Measurements from ENCODE around the gene LDB2. TPM values are rescaled to one million over a fixed set of nuclear protein-coding genes. Genes with fewer than 3 reads are reported as not detected.
"Not testable (repeated sequence)": the region's sequence is repeated elsewhere in the genome, so short reads cannot be mapped to it uniquely, and the experiment has no call there.

LDB2 gene
- total RNA-seq, 1 experiment from 2014 or later, result not detected

DNA sequence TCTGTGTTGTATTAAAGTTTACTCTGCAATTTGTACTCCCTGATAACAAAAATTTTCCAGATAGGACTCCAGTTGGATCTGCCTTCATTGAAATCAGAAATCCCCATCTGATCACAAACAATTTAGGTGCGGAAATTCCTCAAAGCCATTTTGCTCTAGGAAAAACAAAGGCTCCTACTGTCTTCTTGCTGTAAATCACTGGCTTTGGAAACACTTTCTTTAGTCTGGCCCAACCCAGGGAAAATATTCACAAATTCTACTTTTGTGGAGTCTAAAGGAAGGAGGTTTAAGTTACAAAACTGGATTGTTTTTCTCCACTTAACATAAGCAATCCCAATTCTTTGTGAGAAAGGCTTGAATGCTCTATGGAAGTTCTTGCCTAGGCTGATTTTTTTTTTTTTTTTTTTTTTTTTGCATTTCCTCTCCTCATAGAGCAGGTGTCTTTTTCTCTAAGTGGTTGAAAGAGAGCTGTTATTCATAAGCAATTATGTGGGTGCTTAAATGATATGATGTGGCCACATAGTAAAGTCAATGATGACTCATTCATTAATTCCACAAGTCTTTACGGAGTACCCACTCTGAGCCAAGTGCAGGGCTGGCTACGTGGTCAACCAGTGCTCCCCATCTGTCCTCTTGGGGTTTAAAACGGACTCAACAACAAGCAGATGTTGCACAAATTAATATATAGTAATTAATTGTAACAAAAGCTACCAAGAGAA lies 261.4 kb downstream of the LDB2 start:
- DNase-seq, result no peak
- H3K4me2 ChIP-seq (ENCODE audit: low read depth, low read length, poor library complexity, severe bottlenecking), result no peak overlapping the region
- no peaks in the 10 kb centered on the region for H3K9me2 ChIP-seq (replicated peaks; ENCODE audit: insufficient read depth, low read length)
- no peak overlapping the region for H3K9ac ChIP-seq (ENCODE audit: low read length)
- H3K36me3 ChIP-seq (ENCODE audit: insufficient read depth, low read length), result no peaks in the 10 kb centered on the region
- no peaks in the 10 kb centered on the region for H4K20me1 ChIP-seq (ENCODE audit: insufficient read depth, low read depth, low read length)
- H3K9me3 ChIP-seq (ENCODE audit: low read length), result no peaks in the 10 kb centered on the region
- H3K27ac ChIP-seq (ENCODE audit: low read length), result no peak overlapping the region
- H3K79me2 ChIP-seq (ENCODE audit: low read length), result no peaks in the 10 kb centered on the region
- no peak overlapping the region for H3K4me3 ChIP-seq (ENCODE audit: low read length)
- no peak overlapping the region for H2AFZ ChIP-seq (ENCODE audit: low read length)
- H3K4me1 ChIP-seq (ENCODE audit: low read length), result no peaks in the 10 kb centered on the region
- H3K27me3 ChIP-seq (ENCODE audit: low read length), result no peaks in the 10 kb centered on the region

DNA sequence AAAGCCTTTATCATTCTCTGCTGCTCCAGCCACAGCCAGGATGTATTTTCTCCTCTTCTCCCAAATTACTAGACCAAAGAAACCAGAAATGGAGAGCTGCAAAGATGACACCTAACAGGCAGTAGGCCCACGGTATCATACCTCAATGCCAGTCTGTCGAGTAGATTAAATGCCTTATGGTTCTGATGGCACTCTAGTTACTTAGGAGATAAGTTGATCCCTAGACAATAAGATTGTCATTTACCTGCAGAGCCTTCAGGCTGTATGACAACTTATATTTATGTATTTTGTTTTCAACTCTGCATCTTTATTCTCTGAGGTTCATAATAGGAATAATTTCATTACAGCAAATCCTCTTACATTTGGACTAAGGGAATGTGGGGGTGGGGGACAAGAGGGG lies 262.1 kb downstream of the LDB2 start:
- Histone ChIP-seq H4K20me1 (ENCODE audit: insufficient read depth, low read depth, low read length) (no peaks in the 10 kb centered on the region), H3K36me3 (ENCODE audit: insufficient read depth, low read length) (no peaks in the 10 kb centered on the region), H3K27me3 (ENCODE audit: low read length) (no peaks in the 10 kb centered on the region), H3K9ac (ENCODE audit: low read length) (no peak overlapping the region), H3K4me2 (ENCODE audit: low read depth, low read length, poor library complexity, severe bottlenecking) (no peak overlapping the region), H3K79me2 (ENCODE audit: low read length) (no peaks in the 10 kb centered on the region), H3K9me3 (ENCODE audit: low read length) (no peaks in the 10 kb centered on the region), H3K27ac (ENCODE audit: low read length) (no peak overlapping the region), H3K4me3 (ENCODE audit: low read length) (no peak overlapping the region), H3K9me2 (replicated peaks; ENCODE audit: insufficient read depth, low read length) (no peaks in the 10 kb centered on the region), H2AFZ (ENCODE audit: low read length) (no peak overlapping the region), H3K4me1 (ENCODE audit: low read length) (no peaks in the 10 kb centered on the region)
- no peak for DNase-seq

DNA sequence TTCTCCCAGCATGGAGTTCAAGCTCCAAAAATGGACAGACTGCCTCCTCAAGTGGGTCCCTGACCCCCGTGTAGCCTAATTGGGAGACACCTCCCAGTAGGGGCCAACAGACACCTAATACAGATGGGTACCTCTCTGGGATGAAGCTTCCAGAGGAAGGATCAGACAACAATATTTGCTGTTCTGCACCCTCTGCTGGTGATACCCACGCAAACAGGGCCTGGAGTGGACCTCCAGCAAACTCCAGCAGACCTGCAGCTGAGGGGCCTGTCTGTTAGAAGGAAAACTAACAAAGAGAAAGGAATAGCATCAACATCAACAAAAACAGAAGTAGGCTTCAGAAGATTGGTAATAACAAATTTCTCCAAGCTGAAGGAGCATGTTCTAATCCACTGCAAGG lies 269.2 kb downstream of the LDB2 start:
- H4K20me1 ChIP-seq (ENCODE audit: insufficient read depth, low read depth, low read length); H3K4me1 ChIP-seq (ENCODE audit: low read length); H3K27ac ChIP-seq (ENCODE audit: low read length); H3K9ac ChIP-seq (ENCODE audit: low read length); DNase-seq; H3K9me3 ChIP-seq (ENCODE audit: low read length); H3K9me2 ChIP-seq (replicated peaks; ENCODE audit: insufficient read depth, low read length); H2AFZ ChIP-seq (ENCODE audit: low read length); H3K27me3 ChIP-seq (ENCODE audit: low read length); H3K79me2 ChIP-seq (ENCODE audit: low read length); H3K4me2 ChIP-seq (ENCODE audit: low read depth, low read length, poor library complexity, severe bottlenecking); H3K4me3 ChIP-seq (ENCODE audit: low read length); H3K36me3 ChIP-seq (ENCODE audit: insufficient read depth, low read length): not testable (repeated sequence)

DNA sequence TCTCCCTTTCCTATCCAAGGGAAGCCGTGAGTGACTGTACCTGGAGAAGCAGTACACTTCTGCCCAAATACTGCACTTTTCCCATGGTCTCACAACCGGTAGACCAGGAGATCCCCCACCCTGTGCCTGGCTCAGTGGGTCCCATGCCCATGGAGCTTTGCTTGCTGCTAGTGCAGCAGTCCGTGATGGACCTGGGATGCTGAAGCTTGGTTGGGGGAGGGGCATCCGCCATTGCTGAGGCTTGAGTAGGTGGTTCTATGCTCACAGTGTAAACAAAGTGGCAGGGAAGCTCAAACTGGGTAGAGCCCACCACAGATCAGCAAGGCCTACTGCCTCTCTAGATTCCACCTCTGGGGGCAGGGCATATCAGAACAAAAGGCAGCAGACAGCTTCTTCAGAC lies 269.6 kb downstream of the LDB2 start:
- not testable (repeated sequence) for H4K20me1 ChIP-seq (ENCODE audit: insufficient read depth, low read depth, low read length); DNase-seq; H3K36me3 ChIP-seq (ENCODE audit: insufficient read depth, low read length)

DNA sequence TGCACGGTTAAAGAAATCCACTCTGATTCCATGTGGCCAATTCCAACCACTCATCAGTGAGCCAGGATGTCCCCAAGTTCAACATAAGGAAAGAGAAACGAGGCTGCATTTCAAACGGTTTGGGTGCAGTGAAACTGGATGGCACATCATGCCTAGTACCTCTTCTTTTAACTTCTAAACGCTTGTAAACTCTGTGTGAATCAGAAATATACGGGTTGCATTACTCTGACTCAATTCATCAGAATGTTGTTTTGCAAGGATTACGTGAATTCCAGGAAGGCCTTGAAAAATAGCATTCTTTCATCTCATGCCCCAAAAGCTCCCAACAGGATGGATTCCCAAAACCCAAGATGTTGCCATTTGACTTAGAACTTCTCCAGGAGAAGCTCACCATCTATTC lies 270.4 kb downstream of the LDB2 start:
- no peak for DNase-seq
- no peak overlapping the region for H3K4me3 ChIP-seq (ENCODE audit: low read length)
- H3K79me2 ChIP-seq (ENCODE audit: low read length), result no peaks in the 10 kb centered on the region
- H2AFZ ChIP-seq (ENCODE audit: low read length), result no peak overlapping the region
- H3K36me3 ChIP-seq (ENCODE audit: insufficient read depth, low read length), result no peaks in the 10 kb centered on the region
- H3K4me1 ChIP-seq (ENCODE audit: low read length), result no peaks in the 10 kb centered on the region
- no peaks in the 10 kb centered on the region for H4K20me1 ChIP-seq (ENCODE audit: insufficient read depth, low read depth, low read length)
- H3K27ac ChIP-seq (ENCODE audit: low read length), result no peak overlapping the region
- H3K9me3 ChIP-seq (ENCODE audit: low read length), result no peaks in the 10 kb centered on the region
- H3K4me2 ChIP-seq (ENCODE audit: low read depth, low read length, poor library complexity, severe bottlenecking), result no peak overlapping the region
- no peak overlapping the region for H3K9ac ChIP-seq (ENCODE audit: low read length)
- H3K27me3 ChIP-seq (ENCODE audit: low read length), result no peaks in the 10 kb centered on the region
- no peaks in the 10 kb centered on the region for H3K9me2 ChIP-seq (replicated peaks; ENCODE audit: insufficient read depth, low read length)

More for the DNA sequence above, 269.6 kb downstream of the LDB2 start:
- not testable (repeated sequence) for H3K9me2 ChIP-seq (replicated peaks; ENCODE audit: insufficient read depth, low read length); H3K27me3 ChIP-seq (ENCODE audit: low read length); H3K4me2 ChIP-seq (ENCODE audit: low read depth, low read length, poor library complexity, severe bottlenecking); H3K27ac ChIP-seq (ENCODE audit: low read length); H3K9me3 ChIP-seq (ENCODE audit: low read length); H2AFZ ChIP-seq (ENCODE audit: low read length); H3K9ac ChIP-seq (ENCODE audit: low read length); H3K4me1 ChIP-seq (ENCODE audit: low read length); H3K4me3 ChIP-seq (ENCODE audit: low read length); H3K79me2 ChIP-seq (ENCODE audit: low read length)

DNA sequence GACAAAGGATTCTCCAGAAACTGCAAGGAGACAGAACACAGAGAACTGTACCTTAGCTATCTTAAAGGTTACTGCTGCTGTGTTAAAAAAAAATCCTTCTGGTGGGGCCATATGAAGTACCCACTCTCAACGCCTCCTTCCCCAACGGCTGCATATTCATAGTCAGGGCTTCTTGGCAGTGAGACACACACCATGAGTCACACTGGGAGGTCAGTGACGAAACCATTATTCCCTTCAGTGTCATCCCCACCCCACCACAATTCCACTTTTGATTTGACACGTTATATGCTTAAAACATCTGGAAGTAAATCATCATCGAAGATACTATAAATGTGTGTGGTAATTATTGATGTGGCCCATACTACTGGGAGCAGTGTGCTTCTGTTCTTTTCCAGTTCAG lies 271.5 kb downstream of the LDB2 start:
- no peak for DNase-seq
- no peaks in the 10 kb centered on the region for H3K9me2 ChIP-seq (replicated peaks; ENCODE audit: insufficient read depth, low read length)
- no peak overlapping the region for H3K27ac ChIP-seq (ENCODE audit: low read length)
- H3K4me3 ChIP-seq (ENCODE audit: low read length), result no peak overlapping the region
- H2AFZ ChIP-seq (ENCODE audit: low read length), result no peak overlapping the region
- H4K20me1 ChIP-seq (ENCODE audit: insufficient read depth, low read depth, low read length), result no peaks in the 10 kb centered on the region
- H3K79me2 ChIP-seq (ENCODE audit: low read length), result no peaks in the 10 kb centered on the region
- H3K9me3 ChIP-seq (ENCODE audit: low read length), result no peaks in the 10 kb centered on the region
- H3K9ac ChIP-seq (ENCODE audit: low read length), result no peak overlapping the region
- H3K4me2 ChIP-seq (ENCODE audit: low read depth, low read length, poor library complexity, severe bottlenecking), result no peak overlapping the region
- H3K27me3 ChIP-seq (ENCODE audit: low read length), result no peaks in the 10 kb centered on the region
- H3K36me3 ChIP-seq (ENCODE audit: insufficient read depth, low read length), result no peaks in the 10 kb centered on the region
- H3K4me1 ChIP-seq (ENCODE audit: low read length), result no peaks in the 10 kb centered on the region

DNA sequence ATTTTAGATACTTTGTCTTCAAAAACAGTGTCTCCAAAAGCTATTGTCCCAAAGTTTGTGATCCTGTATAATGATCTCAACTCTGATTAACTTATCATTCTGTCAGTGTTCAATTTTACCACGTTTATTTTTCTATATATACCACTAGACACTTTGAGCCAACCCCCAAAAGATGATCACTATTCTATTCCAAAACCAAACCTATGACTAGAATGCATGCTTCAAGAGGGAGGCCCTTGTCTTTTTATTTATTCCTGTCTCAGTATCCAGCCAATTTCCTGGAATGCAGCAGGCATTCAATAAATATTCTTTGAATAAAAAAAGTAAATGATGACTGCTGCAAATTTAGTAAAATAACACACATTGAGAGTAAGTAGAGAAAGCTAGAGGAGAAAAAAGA lies 275.6 kb downstream of the LDB2 start:
- no peaks in the 10 kb centered on the region for H3K36me3 ChIP-seq (ENCODE audit: insufficient read depth, low read length)
- no peaks in the 10 kb centered on the region for H3K79me2 ChIP-seq (ENCODE audit: low read length)
- H4K20me1 ChIP-seq (ENCODE audit: insufficient read depth, low read depth, low read length), result no peaks in the 10 kb centered on the region
- no peak overlapping the region for H3K9ac ChIP-seq (ENCODE audit: low read length)
- H3K4me2 ChIP-seq (ENCODE audit: low read depth, low read length, poor library complexity, severe bottlenecking), result no peak overlapping the region
- no peak overlapping the region for H3K27ac ChIP-seq (ENCODE audit: low read length)
- no peaks in the 10 kb centered on the region for H3K27me3 ChIP-seq (ENCODE audit: low read length)
- no peak overlapping the region for H3K4me3 ChIP-seq (ENCODE audit: low read length)
- no peaks in the 10 kb centered on the region for H3K9me3 ChIP-seq (ENCODE audit: low read length)
- H3K9me2 ChIP-seq (replicated peaks; ENCODE audit: insufficient read depth, low read length), result no peaks in the 10 kb centered on the region
- H2AFZ ChIP-seq (ENCODE audit: low read length), result no peak overlapping the region
- no peak for DNase-seq
- H3K4me1 ChIP-seq (ENCODE audit: low read length), result no peaks in the 10 kb centered on the region

DNA sequence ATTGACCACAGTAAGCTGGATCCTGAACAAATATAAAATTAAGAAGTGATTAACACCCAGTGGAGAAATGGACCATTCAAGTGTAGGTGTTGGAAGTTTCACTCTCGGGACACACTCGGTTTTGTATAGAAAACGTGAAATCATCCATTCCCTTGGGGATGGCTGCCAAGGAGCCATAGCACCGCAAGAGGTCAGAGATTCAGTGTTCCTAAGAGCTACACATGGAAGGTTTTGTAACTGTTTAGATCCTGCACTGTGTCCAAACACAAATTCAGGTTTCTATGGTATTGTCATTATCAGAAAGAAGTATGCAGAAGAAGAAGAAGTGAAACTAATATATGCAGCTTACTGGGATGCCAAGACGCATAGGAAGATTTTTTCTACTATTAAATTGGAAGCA lies 281.0 kb downstream of the LDB2 start:
- no peak overlapping the region for H3K4me3 ChIP-seq (ENCODE audit: low read length)
- no peaks in the 10 kb centered on the region for H4K20me1 ChIP-seq (ENCODE audit: insufficient read depth, low read depth, low read length)
- no peaks in the 10 kb centered on the region for H3K36me3 ChIP-seq (ENCODE audit: insufficient read depth, low read length)
- no peaks in the 10 kb centered on the region for H3K4me1 ChIP-seq (ENCODE audit: low read length)
- H3K9ac ChIP-seq (ENCODE audit: low read length), result no peak overlapping the region
- no peaks in the 10 kb centered on the region for H3K9me2 ChIP-seq (replicated peaks; ENCODE audit: insufficient read depth, low read length)
- H3K4me2 ChIP-seq (ENCODE audit: low read depth, low read length, poor library complexity, severe bottlenecking), result no peak overlapping the region
- no peaks in the 10 kb centered on the region for H3K27me3 ChIP-seq (ENCODE audit: low read length)
- no peak overlapping the region for H2AFZ ChIP-seq (ENCODE audit: low read length)
- no peak overlapping the region for H3K27ac ChIP-seq (ENCODE audit: low read length)
- H3K9me3 ChIP-seq (ENCODE audit: low read length), result no peaks in the 10 kb centered on the region
- no peak for DNase-seq
- no peaks in the 10 kb centered on the region for H3K79me2 ChIP-seq (ENCODE audit: low read length)

DNA sequence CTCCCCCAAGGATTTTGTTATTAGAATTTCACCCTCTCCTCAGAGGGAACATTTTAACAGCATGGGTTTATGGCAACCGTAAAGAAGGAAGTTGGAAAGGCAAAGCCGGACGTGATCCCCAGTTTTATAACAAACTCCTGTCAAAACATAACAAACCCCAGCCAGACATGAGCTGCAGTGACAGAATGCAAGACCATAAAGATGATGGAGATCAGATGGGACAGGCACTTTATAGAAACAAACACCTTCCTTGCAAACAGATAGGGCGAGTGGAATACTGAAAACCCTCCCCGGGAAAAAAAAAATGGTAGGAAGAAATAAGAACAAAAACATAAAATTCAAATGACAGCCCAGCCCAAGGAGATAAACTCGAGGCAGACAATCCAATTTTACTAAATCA lies 281.4 kb downstream of the LDB2 start:
- Histone ChIP-seq H4K20me1 (ENCODE audit: insufficient read depth, low read depth, low read length) (no peaks in the 10 kb centered on the region), H3K27ac (ENCODE audit: low read length) (no peak overlapping the region), H3K4me1 (ENCODE audit: low read length) (no peaks in the 10 kb centered on the region), H3K4me2 (ENCODE audit: low read depth, low read length, poor library complexity, severe bottlenecking) (no peak overlapping the region), H3K27me3 (ENCODE audit: low read length) (no peaks in the 10 kb centered on the region), H3K4me3 (ENCODE audit: low read length) (no peak overlapping the region), H2AFZ (ENCODE audit: low read length) (no peak overlapping the region), H3K9me3 (ENCODE audit: low read length) (no peaks in the 10 kb centered on the region), H3K9me2 (replicated peaks; ENCODE audit: insufficient read depth, low read length) (no peaks in the 10 kb centered on the region), H3K9ac (ENCODE audit: low read length) (no peak overlapping the region), H3K79me2 (ENCODE audit: low read length) (no peaks in the 10 kb centered on the region), H3K36me3 (ENCODE audit: insufficient read depth, low read length) (no peaks in the 10 kb centered on the region)
- no peak for DNase-seq
